ENCODE measurements around the gene STK33. TPM values are rescaled to one million over a fixed set of nuclear protein-coding genes. Genes with fewer than 3 reads are reported as not detected.

Gene STK33
- total and polyA plus RNA-seq, 2 of the 13 experiments (the other 11 are each of a cell fraction or from before 2014, with no cell fraction given): 2.7 to 12.6 TPM

DNA sequence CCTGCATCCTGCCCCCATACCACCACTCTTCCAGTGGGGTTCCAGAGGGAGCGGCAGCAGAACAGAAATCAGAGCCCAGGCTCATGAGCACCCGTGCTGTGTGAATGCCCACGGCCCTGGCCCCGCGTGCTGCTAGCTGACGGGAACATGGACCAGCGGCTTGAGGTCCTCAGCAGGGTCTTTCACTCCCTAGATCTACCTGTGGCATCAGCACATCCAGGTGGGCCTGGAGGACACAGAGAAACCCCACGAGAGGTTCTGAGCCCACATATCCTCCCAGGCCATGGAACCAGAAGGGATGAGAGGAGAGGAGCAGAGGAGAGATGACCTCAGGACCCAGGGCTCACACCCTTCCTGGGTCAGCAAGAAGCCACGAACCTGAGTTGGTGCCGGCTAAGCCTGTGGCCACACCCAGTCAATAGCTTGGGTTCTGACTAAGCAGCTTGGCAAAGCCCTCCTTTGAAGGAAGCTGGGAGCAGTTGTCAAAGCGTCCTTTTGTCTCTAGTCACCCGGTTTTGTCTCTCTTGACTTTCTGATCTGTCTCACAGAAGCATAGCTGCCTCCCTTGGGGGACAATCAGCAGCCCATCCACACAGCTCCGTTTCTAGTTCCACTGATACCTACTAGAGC is 241.0 kb downstream of the STK33 start (continued):
- TF ChIP-seq CSRNP2 (CRISPR knock-in tag; conservative IDR thresholded peaks at IDR 0.05; ENCODE audit: low read depth) (no peak), ZNF549 (CRISPR knock-in tag; IDR thresholded peaks at IDR 0.05) (no peak), TGIF2 (CRISPR knock-in tag; IDR thresholded peaks at IDR 0.05) (no peak)

GRCh38 chr11:8352103-8352875 is 241.7 kb downstream of the STK33 start:
- 35% methylated on average over 4 of the region's 4 CpGs for WGBS (ENCODE audit: low lambda C conversion rate)
- Histone ChIP-seq H2AFZ (ENCODE audit: low read length) (no peak overlapping the region), H4K20me1 (ENCODE audit: insufficient read depth, low read length) (no peaks in the 10 kb centered on the region), H3K4me1 (ENCODE audit: insufficient read depth, low read length) (peaks cover 7% of the 10 kb centered on the region; the same call in 1 of the 2 replicates), H3K79me2 (ENCODE audit: insufficient read depth, low read length) (no peaks in the 10 kb centered on the region), H3K27ac (ENCODE audit: extremely low read length, insufficient read depth, low read length) (no peak overlapping the region), H3K36me3 (replicated peaks in 1 of 2; ENCODE audit: control insufficient read depth in 1 of 2, insufficient read depth in 2 of 2, low read length in 2 of 2) (no peaks in the 10 kb centered on the region), H3K4me3 (replicated peaks in 1 of 3; ENCODE audit: insufficient read depth in 1 of 3, low read depth in 2 of 3, low read length in 3 of 3) (no peak overlapping the region), H3K9me3 (ENCODE audit: low read length) (no peaks in the 10 kb centered on the region), H3K9ac (ENCODE audit: insufficient read depth, low read depth, low read length) (no peak overlapping the region), H3K27me3 (ENCODE audit: control insufficient read depth in 1 of 2, insufficient read depth in 2 of 2, low read length in 2 of 2) (peaks cover 2 to 39% of the 10 kb centered on the region in 2 experiments), H3K4me2 (ENCODE audit: low read depth, low read length) (no peak overlapping the region)
- no peak for DNase-seq (ENCODE audit: low spot score)
- TF ChIP-seq, protein P1, sequence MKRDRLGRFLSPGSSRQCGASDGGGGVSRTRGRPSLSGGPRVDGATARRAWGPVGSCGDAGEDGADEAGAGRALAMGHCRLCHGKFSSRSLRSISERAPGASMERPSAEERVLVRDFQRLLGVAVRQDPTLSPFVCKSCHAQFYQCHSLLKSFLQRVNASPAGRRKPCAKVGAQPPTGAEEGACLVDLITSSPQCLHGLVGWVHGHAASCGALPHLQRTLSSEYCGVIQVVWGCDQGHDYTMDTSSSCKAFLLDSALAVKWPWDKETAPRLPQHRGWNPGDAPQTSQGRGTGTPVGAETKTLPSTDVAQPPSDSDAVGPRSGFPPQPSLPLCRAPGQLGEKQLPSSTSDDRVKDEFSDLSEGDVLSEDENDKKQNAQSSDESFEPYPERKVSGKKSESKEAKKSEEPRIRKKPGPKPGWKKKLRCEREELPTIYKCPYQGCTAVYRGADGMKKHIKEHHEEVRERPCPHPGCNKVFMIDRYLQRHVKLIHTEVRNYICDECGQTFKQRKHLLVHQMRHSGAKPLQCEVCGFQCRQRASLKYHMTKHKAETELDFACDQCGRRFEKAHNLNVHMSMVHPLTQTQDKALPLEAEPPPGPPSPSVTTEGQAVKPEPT (CRISPR knock-in tag; IDR thresholded peaks at IDR 0.05; ENCODE audit: low read depth): no peak
- TF ChIP-seq, protein P2, sequence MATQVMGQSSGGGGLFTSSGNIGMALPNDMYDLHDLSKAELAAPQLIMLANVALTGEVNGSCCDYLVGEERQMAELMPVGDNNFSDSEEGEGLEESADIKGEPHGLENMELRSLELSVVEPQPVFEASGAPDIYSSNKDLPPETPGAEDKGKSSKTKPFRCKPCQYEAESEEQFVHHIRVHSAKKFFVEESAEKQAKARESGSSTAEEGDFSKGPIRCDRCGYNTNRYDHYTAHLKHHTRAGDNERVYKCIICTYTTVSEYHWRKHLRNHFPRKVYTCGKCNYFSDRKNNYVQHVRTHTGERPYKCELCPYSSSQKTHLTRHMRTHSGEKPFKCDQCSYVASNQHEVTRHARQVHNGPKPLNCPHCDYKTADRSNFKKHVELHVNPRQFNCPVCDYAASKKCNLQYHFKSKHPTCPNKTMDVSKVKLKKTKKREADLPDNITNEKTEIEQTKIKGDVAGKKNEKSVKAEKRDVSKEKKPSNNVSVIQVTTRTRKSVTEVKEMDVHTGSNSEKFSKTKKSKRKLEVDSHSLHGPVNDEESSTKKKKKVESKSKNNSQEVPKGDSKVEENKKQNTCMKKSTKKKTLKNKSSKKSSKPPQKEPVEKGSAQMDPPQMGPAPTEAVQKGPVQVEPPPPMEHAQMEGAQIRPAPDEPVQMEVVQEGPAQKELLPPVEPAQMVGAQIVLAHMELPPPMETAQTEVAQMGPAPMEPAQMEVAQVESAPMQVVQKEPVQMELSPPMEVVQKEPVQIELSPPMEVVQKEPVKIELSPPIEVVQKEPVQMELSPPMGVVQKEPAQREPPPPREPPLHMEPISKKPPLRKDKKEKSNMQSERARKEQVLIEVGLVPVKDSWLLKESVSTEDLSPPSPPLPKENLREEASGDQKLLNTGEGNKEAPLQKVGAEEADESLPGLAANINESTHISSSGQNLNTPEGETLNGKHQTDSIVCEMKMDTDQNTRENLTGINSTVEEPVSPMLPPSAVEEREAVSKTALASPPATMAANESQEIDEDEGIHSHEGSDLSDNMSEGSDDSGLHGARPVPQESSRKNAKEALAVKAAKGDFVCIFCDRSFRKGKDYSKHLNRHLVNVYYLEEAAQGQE (IDR thresholded peaks at IDR 0.05; ENCODE audit: borderline replicate concordance in 1 of 2, low read depth in 1 of 2, low read length in 2 of 2): peak; percentile 21 to 87
- no peak for TF ChIP-seq KAT8 (CRISPR knock-in tag; IDR thresholded peaks at IDR 0.05)
- TF ChIP-seq MTF2 (CRISPR knock-in tag; IDR thresholded peaks at IDR 0.05; ENCODE audit: borderline replicate concordance): no peak
- no peak for TF ChIP-seq MIER3 (CRISPR knock-in tag; IDR thresholded peaks at IDR 0.05; ENCODE audit: borderline replicate concordance)
- TF ChIP-seq ZNF850 (CRISPR knock-in tag; conservative IDR thresholded peaks at IDR 0.05): no peak
- TF ChIP-seq THAP7 (CRISPR knock-in tag; IDR thresholded peaks at IDR 0.05): no peak
- TF ChIP-seq MIER2 (CRISPR knock-in tag; IDR thresholded peaks at IDR 0.05): peak; percentile 53; the same call in 1 of the 2 replicates
- BruUV-seq (replicated peaks): no TSS peak
- intact Hi-C loops (cut with micrococcal nuclease; ENCODE audit: unreplicated experiment): no loop called here
- ChIA-PET POLR2A (no interaction called here), CTCF (ENCODE audit: low intra/inter-chr PET ratio, low total read pairs) (no interaction called here)
- in situ Hi-C loops (cut with HindIII; ENCODE audit: extremely low pct_ligation_motif_present, low pct_unique_long_range_greater_than_20kb): no loop called here
- no peak for ATAC-seq
- FAIRE-seq: no peak
